Measurements from ENCODE around the gene PXDN. TPM values are rescaled to one million over a fixed set of nuclear protein-coding genes. Genes with fewer than 3 reads are reported as not detected.

The PXDN gene
- total RNA-seq, 4 donors from 2014 or later, result 0.72 to 10.9 (median 5.9) TPM

- Histone ChIP-seq H3K9me3 (no peaks in the 10 kb centered on the region), H3K4me3 (no peak overlapping the region), H3K36me3 (no peaks in the 10 kb centered on the region), H3K27ac (no peak overlapping the region), H3K4me1 (no peaks in the 10 kb centered on the region), H3K27me3 (peaks cover 0 to 21% (median 0%) of the 10 kb centered on the region in 4 donors)
- WGBS, 2 donors, result 73% methylated on average over 4 of the region's 4 CpGs
- TF ChIP-seq POLR2A (IDR thresholded peaks at IDR 0.05), result no peak
- no peak for TF ChIP-seq CTCF (IDR thresholded peaks at IDR 0.05)
- intact Hi-C loops (cut with DNase I), result no loop called here
- DNase-seq, result no peak
Observed at GRCh38 chr2:1778566-1778965, 34.3 kb upstream of the PXDN start.

GRCh38 chr2:1777781-1778180 is 33.5 kb upstream of the PXDN start:
- intact Hi-C loops (cut with DNase I), result no loop called here
- WGBS, 2 donors, result 73 to 82% methylated on average over 5 of the region's 5 CpGs
- H3K36me3 ChIP-seq, result no peaks in the 10 kb centered on the region
- H3K27me3 ChIP-seq, result peaks cover 0 to 17% (median 0%) of the 10 kb centered on the region in 4 donors
- no peaks in the 10 kb centered on the region for H3K4me1 ChIP-seq
- no peak overlapping the region for H3K4me3 ChIP-seq
- TF ChIP-seq CTCF (IDR thresholded peaks at IDR 0.05), result no peak
- no peak for TF ChIP-seq POLR2A (IDR thresholded peaks at IDR 0.05)
- no peak for DNase-seq
- no peaks in the 10 kb centered on the region for H3K9me3 ChIP-seq
- H3K27ac ChIP-seq, result no peak overlapping the region

- Histone ChIP-seq H3K4me1 (no peaks in the 10 kb centered on the region), H3K27ac (no peak overlapping the region), H3K36me3 (no peaks in the 10 kb centered on the region), H3K27me3 (peaks cover 0 to 15% (median 0%) of the 10 kb centered on the region in 4 donors), H3K4me3 (no peak overlapping the region), H3K9me3 (no peaks in the 10 kb centered on the region)
- no peak for DNase-seq
- TF ChIP-seq CTCF (IDR thresholded peaks at IDR 0.05) (no peak), POLR2A (IDR thresholded peaks at IDR 0.05) (no peak)
- intact Hi-C loops (cut with DNase I), result no loop called here
- WGBS, 2 donors, result 52 to 55% methylated on average over 2 of the region's 2 CpGs
Observed at GRCh38 chr2:1777156-1777555, 32.8 kb upstream of the PXDN start.

- DNase-seq, result no peak
- H3K9me3 ChIP-seq, result no peaks in the 10 kb centered on the region
- H3K27ac ChIP-seq, result no peak overlapping the region
- no peak overlapping the region for H3K4me3 ChIP-seq
- peaks cover 0 to under 1% (median 0%) of the 10 kb centered on the region in 4 donors for H3K27me3 ChIP-seq
- no peaks in the 10 kb centered on the region for H3K4me1 ChIP-seq
- WGBS, 2 donors, result 77 to 92% methylated on average over 6 to 7 of the region's 7 CpGs
- H3K36me3 ChIP-seq, result no peaks in the 10 kb centered on the region
- intact Hi-C loops (cut with DNase I), result no loop called here
- TF ChIP-seq POLR2A (IDR thresholded peaks at IDR 0.05) (no peak), CTCF (IDR thresholded peaks at IDR 0.05) (no peak)
Observed at GRCh38 chr2:1775511-1776035, 31.3 kb upstream of the PXDN start.

GRCh38 chr2:1774929-1775328 is 30.6 kb upstream of the PXDN start:
- Histone ChIP-seq H3K4me3 (no peak overlapping the region), H3K27me3 (no peaks in the 10 kb centered on the region), H3K27ac (no peak overlapping the region), H3K4me1 (no peaks in the 10 kb centered on the region), H3K36me3 (no peaks in the 10 kb centered on the region), H3K9me3 (no peaks in the 10 kb centered on the region)
- DNase-seq, result no peak
- intact Hi-C loops (cut with DNase I), result no loop called here
- TF ChIP-seq POLR2A (IDR thresholded peaks at IDR 0.05) (no peak), CTCF (IDR thresholded peaks at IDR 0.05) (no peak)
- WGBS, 2 donors, result 70 to 80% methylated on average over 3 of the region's 3 CpGs

Measured in esophagus squamous epithelium (tissue), 5 donors.